ENCODE measurements around the gene UCK2.

Gene UCK2

GRCh38 chr1:165861911-165862310 is 34.5 kb downstream of the UCK2 start:
- H4K5ac ChIP-seq (ENCODE audit: low read length): no peak overlapping the region
- no peak overlapping the region for H2BK15ac ChIP-seq (replicated peaks; ENCODE audit: low read depth)
- no peak overlapping the region for H3K27ac ChIP-seq (ENCODE audit: low read depth, low read length)
- H3K9ac ChIP-seq (ENCODE audit: low read length): no peak overlapping the region
- H3K36me3 ChIP-seq (ENCODE audit: control insufficient read depth, insufficient read depth, low read length): no peaks in the 10 kb centered on the region
- no peak overlapping the region for H4K8ac ChIP-seq (ENCODE audit: low read depth, low read length)
- H3K18ac ChIP-seq (ENCODE audit: low read length): no peak overlapping the region
- no peak for DNase-seq
- H2BK5ac ChIP-seq (ENCODE audit: low read length): no peak overlapping the region
- H3K79me1 ChIP-seq (ENCODE audit: low read length): peaks cover 24% of the 10 kb centered on the region
- no peak overlapping the region for H3K4ac ChIP-seq (ENCODE audit: low read depth, low read length)
- peaks cover 87% of the 10 kb centered on the region for H3K79me2 ChIP-seq (ENCODE audit: control insufficient read depth, insufficient read depth, low read length)
- H3K4me3 ChIP-seq (ENCODE audit: low read length): no peak overlapping the region
- no peak overlapping the region for H3K4me2 ChIP-seq (ENCODE audit: low read length)
- H3K56ac ChIP-seq (ENCODE audit: low read length): no peak overlapping the region
- no peak overlapping the region for H2AK5ac ChIP-seq (ENCODE audit: low read length)
- no CpG with 5 or more reads among the region's 5 CpGs for WGBS (ENCODE audit: extremely low coverage, insufficient coverage, low lambda C conversion rate)
- H3K23ac ChIP-seq (ENCODE audit: low read length): no peak overlapping the region
- peaks cover 2% of the 10 kb centered on the region for H3K4me1 ChIP-seq (ENCODE audit: control insufficient read depth, low read depth, low read length)
- no peak overlapping the region for H2BK120ac ChIP-seq (ENCODE audit: low read depth, low read length)
- H3K27me3 ChIP-seq (ENCODE audit: insufficient read depth, low read length, poor library complexity): no peaks in the 10 kb centered on the region

GRCh38 chr1:165862448-165862847 is 35.0 kb downstream of the UCK2 start:
- Histone ChIP-seq H3K4me3 (ENCODE audit: low read length) (no peak overlapping the region), H3K27ac (ENCODE audit: low read depth, low read length) (no peak overlapping the region), H2BK5ac (ENCODE audit: low read length) (no peak overlapping the region), H3K4ac (ENCODE audit: low read depth, low read length) (no peak overlapping the region), H3K23ac (ENCODE audit: low read length) (no peak overlapping the region), H3K79me2 (ENCODE audit: control insufficient read depth, insufficient read depth, low read length) (peaks cover 84% of the 10 kb centered on the region), H3K4me2 (ENCODE audit: low read length) (no peak overlapping the region), H2BK120ac (ENCODE audit: low read depth, low read length) (no peak overlapping the region), H4K8ac (ENCODE audit: low read depth, low read length) (no peak overlapping the region), H2BK15ac (replicated peaks; ENCODE audit: low read depth) (no peak overlapping the region), H4K5ac (ENCODE audit: low read length) (no peak overlapping the region), H3K27me3 (ENCODE audit: insufficient read depth, low read length, poor library complexity) (no peaks in the 10 kb centered on the region), H3K56ac (ENCODE audit: low read length) (no peak overlapping the region), H3K36me3 (ENCODE audit: control insufficient read depth, insufficient read depth, low read length) (no peaks in the 10 kb centered on the region), H3K9ac (ENCODE audit: low read length) (no peak overlapping the region), H2AK5ac (ENCODE audit: low read length) (no peak overlapping the region), H3K79me1 (ENCODE audit: low read length) (peaks cover 19% of the 10 kb centered on the region), H3K18ac (ENCODE audit: low read length) (no peak overlapping the region), H3K4me1 (ENCODE audit: control insufficient read depth, low read depth, low read length) (no peaks in the 10 kb centered on the region)
- DNase-seq: no peak
- WGBS (ENCODE audit: extremely low coverage, insufficient coverage, low lambda C conversion rate): no CpG with 5 or more reads among the region's 5 CpGs

- H3K4ac ChIP-seq (ENCODE audit: low read depth, low read length): no peak overlapping the region
- DNase-seq: no peak
- no peak overlapping the region for H4K8ac ChIP-seq (ENCODE audit: low read depth, low read length)
- H2AK5ac ChIP-seq (ENCODE audit: low read length): no peak overlapping the region
- no peak overlapping the region for H2BK15ac ChIP-seq (replicated peaks; ENCODE audit: low read depth)
- H3K4me1 ChIP-seq (ENCODE audit: control insufficient read depth, low read depth, low read length): no peaks in the 10 kb centered on the region
- H3K23ac ChIP-seq (ENCODE audit: low read length): no peak overlapping the region
- no peak overlapping the region for H3K4me2 ChIP-seq (ENCODE audit: low read length)
- H3K79me2 ChIP-seq (ENCODE audit: control insufficient read depth, insufficient read depth, low read length): peaks cover 84% of the 10 kb centered on the region
- H3K27ac ChIP-seq (ENCODE audit: low read depth, low read length): no peak overlapping the region
- no CpG with 5 or more reads among the region's 2 CpGs for WGBS (ENCODE audit: extremely low coverage, insufficient coverage, low lambda C conversion rate)
- no peak overlapping the region for H3K18ac ChIP-seq (ENCODE audit: low read length)
- no peak overlapping the region for H3K9ac ChIP-seq (ENCODE audit: low read length)
- peaks cover 14% of the 10 kb centered on the region for H3K79me1 ChIP-seq (ENCODE audit: low read length)
- H3K4me3 ChIP-seq (ENCODE audit: low read length): no peak overlapping the region
- no peaks in the 10 kb centered on the region for H3K36me3 ChIP-seq (ENCODE audit: control insufficient read depth, insufficient read depth, low read length)
- no peak overlapping the region for H3K56ac ChIP-seq (ENCODE audit: low read length)
- H3K27me3 ChIP-seq (ENCODE audit: insufficient read depth, low read length, poor library complexity): no peaks in the 10 kb centered on the region
- no peak overlapping the region for H2BK5ac ChIP-seq (ENCODE audit: low read length)
- no peak overlapping the region for H2BK120ac ChIP-seq (ENCODE audit: low read depth, low read length)
- H4K5ac ChIP-seq (ENCODE audit: low read length): no peak overlapping the region
Observed at GRCh38 chr1:165863346-165863745, 35.9 kb downstream of the UCK2 start.

- Histone ChIP-seq H2BK5ac (ENCODE audit: low read length) (no peak overlapping the region), H3K4me1 (ENCODE audit: control insufficient read depth, low read depth, low read length) (no peaks in the 10 kb centered on the region), H3K79me1 (ENCODE audit: low read length) (peaks cover 4% of the 10 kb centered on the region), H3K56ac (ENCODE audit: low read length) (no peak overlapping the region), H3K27me3 (ENCODE audit: insufficient read depth, low read length, poor library complexity) (no peaks in the 10 kb centered on the region), H3K27ac (ENCODE audit: low read depth, low read length) (no peak overlapping the region), H4K8ac (ENCODE audit: low read depth, low read length) (no peak overlapping the region), H3K4ac (ENCODE audit: low read depth, low read length) (no peak overlapping the region), H3K79me2 (ENCODE audit: control insufficient read depth, insufficient read depth, low read length) (peaks cover 77% of the 10 kb centered on the region), H2BK15ac (replicated peaks; ENCODE audit: low read depth) (no peak overlapping the region), H3K9ac (ENCODE audit: low read length) (no peak overlapping the region), H2AK5ac (ENCODE audit: low read length) (no peak overlapping the region), H2BK120ac (ENCODE audit: low read depth, low read length) (no peak overlapping the region), H3K4me3 (ENCODE audit: low read length) (no peak overlapping the region), H3K18ac (ENCODE audit: low read length) (no peak overlapping the region), H4K5ac (ENCODE audit: low read length) (no peak overlapping the region), H3K36me3 (ENCODE audit: control insufficient read depth, insufficient read depth, low read length) (no peaks in the 10 kb centered on the region), H3K23ac (ENCODE audit: low read length) (no peak overlapping the region), H3K4me2 (ENCODE audit: low read length) (no peak overlapping the region)
- WGBS (ENCODE audit: extremely low coverage, insufficient coverage, low lambda C conversion rate): no CpG with 5 or more reads among the region's 12 CpGs
- no peak for DNase-seq
Observed at GRCh38 chr1:165865633-165866340, 38.4 kb downstream of the UCK2 start.

GRCh38 chr1:165869343-165869742 is 41.9 kb downstream of the UCK2 start:
- Histone ChIP-seq H3K9ac (ENCODE audit: low read length) (no peak overlapping the region), H2BK5ac (ENCODE audit: low read length) (no peak overlapping the region), H2BK15ac (replicated peaks; ENCODE audit: low read depth) (no peak overlapping the region), H3K36me3 (ENCODE audit: control insufficient read depth, insufficient read depth, low read length) (no peaks in the 10 kb centered on the region), H4K8ac (ENCODE audit: low read depth, low read length) (no peak overlapping the region), H3K18ac (ENCODE audit: low read length) (no peak overlapping the region), H3K23ac (ENCODE audit: low read length) (no peak overlapping the region), H2BK120ac (ENCODE audit: low read depth, low read length) (no peak overlapping the region), H3K79me2 (ENCODE audit: control insufficient read depth, insufficient read depth, low read length) (peaks cover 74% of the 10 kb centered on the region), H3K4me3 (ENCODE audit: low read length) (no peak overlapping the region), H3K4ac (ENCODE audit: low read depth, low read length) (no peak overlapping the region), H3K27ac (ENCODE audit: low read depth, low read length) (no peak overlapping the region), H3K79me1 (ENCODE audit: low read length) (peaks cover 13% of the 10 kb centered on the region), H3K56ac (ENCODE audit: low read length) (no peak overlapping the region), H3K27me3 (ENCODE audit: insufficient read depth, low read length, poor library complexity) (no peaks in the 10 kb centered on the region), H4K5ac (ENCODE audit: low read length) (no peak overlapping the region), H3K4me1 (ENCODE audit: control insufficient read depth, low read depth, low read length) (no peaks in the 10 kb centered on the region), H2AK5ac (ENCODE audit: low read length) (no peak overlapping the region), H3K4me2 (ENCODE audit: low read length) (no peak overlapping the region)
- no CpG with 5 or more reads among the region's 5 CpGs for WGBS (ENCODE audit: extremely low coverage, insufficient coverage, low lambda C conversion rate)
- no peak for DNase-seq
